Forelimb muscle (tissue), 1 donor: ENCODE measurements around the gene METTL8. TPM values are rescaled to one million over a fixed set of nuclear protein-coding genes. Genes with fewer than 3 reads are reported as not detected.
"Not testable (repeated sequence)": the region's sequence is repeated elsewhere in the genome, so short reads cannot be mapped to it uniquely, and the experiment has no call there.

Experiments
- DNase-seq: peaks from one replicate; pipeline ENCODE4 v3.0.0-alpha.2; 2013; ENCODE audit warnings: low read depth
- polyA plus RNA-seq: library from polyadenylated mRNA; unstranded; fragments of 120-200 nt; gene quantifications from one replicate; pipeline ENCODE4 v1.2.1, GENCODE V29; 2013; ENCODE audit not compliant: insufficient read length

The METTL8 gene
- polyA plus RNA-seq, 1 donor, result 11.1 TPM

- not testable (repeated sequence) for DNase-seq
Measured at GRCh38 chr2:171311589-171311988, 122.2 kb downstream of the METTL8 start.

- DNase-seq, result no peak
Measured at GRCh38 chr2:171310889-171311288, 122.9 kb downstream of the METTL8 start.

- no peak for DNase-seq
Measured at GRCh38 chr2:171309455-171310286, 124.1 kb downstream of the METTL8 start.

- no peak for DNase-seq
Measured at GRCh38 chr2:171308280-171309054, 125.3 kb downstream of the METTL8 start.

- DNase-seq, result no peak
Measured at GRCh38 chr2:171307560-171307959, 126.2 kb downstream of the METTL8 start.

GRCh38 chr2:171297956-171298355 is 135.8 kb downstream of the METTL8 start:
- DNase-seq, result no peak

- no peak for DNase-seq
Measured at GRCh38 chr2:171294608-171295007, 139.2 kb downstream of the METTL8 start.

GRCh38 chr2:171293661-171294060 is 140.1 kb downstream of the METTL8 start:
- no peak for DNase-seq

- no peak for DNase-seq
Measured at GRCh38 chr2:171289991-171290390, 143.8 kb downstream of the METTL8 start.

- DNase-seq, result no peak
Measured at GRCh38 chr2:171289316-171289715, 144.5 kb downstream of the METTL8 start.

- no peak for DNase-seq
Measured at GRCh38 chr2:171287611-171288010, 146.2 kb downstream of the METTL8 start.

- DNase-seq, result no peak
Measured at GRCh38 chr2:171287036-171287571, 146.7 kb downstream of the METTL8 start.

GRCh38 chr2:171281110-171281509 is 152.7 kb downstream of the METTL8 start:
- no peak for DNase-seq

- no peak for DNase-seq
Measured at GRCh38 chr2:171279983-171280790, 153.6 kb downstream of the METTL8 start.

- no peak for DNase-seq
Measured at GRCh38 chr2:171274757-171275156, 159.0 kb downstream of the METTL8 start.

- DNase-seq, result no peak
Measured at GRCh38 chr2:171271971-171272436, 161.8 kb downstream of the METTL8 start.

GRCh38 chr2:171271386-171271785 is 162.4 kb downstream of the METTL8 start:
- DNase-seq, result no peak

- DNase-seq, result no peak
Measured at GRCh38 chr2:171267855-171268629, 165.7 kb downstream of the METTL8 start.
